AG20443 (cell line): ENCODE data around the gene MYH16.
"Not testable (repeated sequence)": the region's sequence is repeated elsewhere in the genome, so short reads cannot be mapped to it uniquely, and the experiment has no call there.

ENCODE experiments used
- DNase-seq: peaks from one replicate; pipeline ENCODE4 v3.0.0; 2012; ENCODE audit warnings: low spot score, mixed read lengths

The MYH16 gene

GRCh38 chr7:99258501-99258900 lies 14.1 kb upstream of the MYH16 start:
- no peak for DNase-seq

DNA sequence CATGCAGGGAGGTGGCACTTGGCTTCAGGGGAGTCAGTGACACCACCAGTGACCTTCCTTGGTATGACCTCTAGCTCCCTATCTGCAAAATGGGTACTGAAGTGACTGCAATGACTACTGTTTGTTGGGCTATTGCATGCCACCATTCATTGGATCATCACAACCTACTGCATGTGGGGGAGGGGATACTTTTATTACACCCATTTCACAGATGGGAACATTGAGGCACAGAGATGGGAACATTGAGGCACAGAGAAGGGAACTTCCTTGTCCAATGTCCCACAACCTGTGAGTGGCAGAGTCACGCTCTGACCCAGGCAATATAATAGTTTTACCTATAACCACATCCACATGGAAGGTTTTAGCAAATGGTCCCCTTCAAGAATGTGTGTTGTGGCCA lies 12.2 kb upstream of the MYH16 start:
- no peak for DNase-seq

DNA sequence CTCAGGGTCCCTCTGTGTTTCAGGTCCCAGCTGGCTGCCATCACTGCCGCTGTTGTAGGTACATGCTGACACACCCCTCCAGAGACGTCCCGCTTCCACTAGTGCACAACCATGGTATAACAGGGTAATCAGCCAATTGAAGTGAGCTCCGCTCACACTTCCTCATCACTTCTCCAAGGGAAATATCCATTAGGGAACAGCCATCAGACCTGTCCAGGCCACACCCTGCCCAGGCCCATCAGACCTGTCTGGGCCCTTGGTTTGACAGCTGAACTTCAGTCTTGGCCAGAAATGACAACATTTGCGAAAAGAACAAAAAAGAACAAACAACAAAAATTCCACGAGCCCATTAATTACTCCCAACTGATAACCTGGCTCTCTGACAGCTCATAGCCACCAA lies 11.0 kb upstream of the MYH16 start:
- DNase-seq, result no peak

DNA sequence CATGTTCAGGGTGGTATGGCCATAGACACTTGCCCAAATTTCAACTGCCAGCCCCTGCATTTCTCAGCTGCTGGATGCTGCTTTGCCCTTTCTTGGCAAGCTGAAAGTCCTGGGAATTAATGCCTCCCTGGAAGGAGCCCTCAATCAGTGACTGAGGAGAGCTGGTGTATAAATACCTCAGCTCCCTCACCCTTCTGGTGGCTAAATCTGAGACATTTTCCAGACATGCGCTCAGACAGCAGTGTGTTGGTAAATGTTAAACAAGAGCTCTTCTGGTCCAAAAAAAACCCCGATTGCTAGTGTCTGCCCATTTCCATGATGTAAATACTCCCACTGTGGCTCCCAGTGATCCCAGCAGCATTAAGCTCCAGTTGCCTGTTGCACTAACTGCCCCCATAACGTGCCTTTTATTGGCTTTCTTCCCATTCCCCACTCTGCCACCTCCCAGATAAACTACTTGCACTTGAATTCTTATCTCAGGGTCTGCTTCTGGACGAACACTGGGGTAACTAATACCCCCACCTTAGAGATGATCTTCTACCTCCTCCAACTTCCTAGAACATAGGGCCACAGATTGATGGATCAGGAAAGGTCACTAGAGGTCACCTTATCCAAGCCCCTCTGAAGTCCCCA lies 6.7 kb upstream of the MYH16 start:
- no peak for DNase-seq

- DNase-seq, result peak; percentile 96
Observed at GRCh38 chr7:99267481-99267840, 5.2 kb upstream of the MYH16 start.

GRCh38 chr7:99267841-99268576 lies 4.6 kb upstream of the MYH16 start:
- peak; percentile 25 for DNase-seq

DNA sequence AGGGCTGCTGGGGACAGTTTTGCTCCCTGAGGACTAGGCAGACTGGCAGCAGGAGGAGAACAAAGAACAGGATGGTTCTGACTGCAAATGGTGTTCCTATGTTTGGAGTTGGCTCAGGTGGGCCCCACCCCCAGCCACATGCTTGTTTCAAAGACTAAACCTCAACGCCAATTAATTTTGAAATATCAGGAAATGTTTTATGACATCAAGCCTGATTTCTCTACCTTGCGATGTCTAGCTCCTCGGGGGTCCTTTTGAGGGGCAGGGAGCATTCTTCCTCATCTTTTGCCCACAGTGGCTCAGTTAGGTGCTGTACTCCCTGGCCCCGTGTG lies 4.1 kb upstream of the MYH16 start:
- no peak for DNase-seq

- DNase-seq, result no peak
Observed at GRCh38 chr7:99270702-99271101, 1.9 kb upstream of the MYH16 start.

DNA sequence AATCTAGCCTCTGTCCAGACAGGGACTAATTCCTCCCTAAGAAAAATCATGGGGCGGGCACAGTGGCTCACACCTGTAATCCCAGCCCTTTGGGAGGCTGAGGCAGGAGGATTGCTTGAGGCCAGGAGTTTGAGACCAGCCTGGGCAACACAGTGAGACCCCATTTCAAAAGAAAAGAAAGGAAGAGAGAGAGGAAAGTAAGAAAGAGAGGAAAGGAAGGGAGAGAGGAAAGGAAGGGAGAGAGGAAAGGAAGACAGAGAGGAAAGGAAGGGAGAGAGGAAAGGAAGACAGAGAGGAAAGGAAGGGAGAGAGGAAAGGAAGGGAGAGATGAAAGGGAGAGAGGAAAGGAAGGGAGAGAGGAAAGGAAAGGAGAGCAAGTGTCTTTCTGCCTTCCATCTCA lies 922 bp downstream of the MYH16 start:
- DNase-seq, result not testable (repeated sequence)

- DNase-seq, result not testable (repeated sequence)
Observed at GRCh38 chr7:99274908-99275307, 2.3 kb downstream of the MYH16 start.

- DNase-seq, result no peak
Observed at GRCh38 chr7:99275496-99275895, 2.9 kb downstream of the MYH16 start.

- no peak for DNase-seq
Observed at GRCh38 chr7:99278180-99278579, 5.5 kb downstream of the MYH16 start.

GRCh38 chr7:99284165-99284564 lies 11.5 kb downstream of the MYH16 start:
- not testable (repeated sequence) for DNase-seq

DNA sequence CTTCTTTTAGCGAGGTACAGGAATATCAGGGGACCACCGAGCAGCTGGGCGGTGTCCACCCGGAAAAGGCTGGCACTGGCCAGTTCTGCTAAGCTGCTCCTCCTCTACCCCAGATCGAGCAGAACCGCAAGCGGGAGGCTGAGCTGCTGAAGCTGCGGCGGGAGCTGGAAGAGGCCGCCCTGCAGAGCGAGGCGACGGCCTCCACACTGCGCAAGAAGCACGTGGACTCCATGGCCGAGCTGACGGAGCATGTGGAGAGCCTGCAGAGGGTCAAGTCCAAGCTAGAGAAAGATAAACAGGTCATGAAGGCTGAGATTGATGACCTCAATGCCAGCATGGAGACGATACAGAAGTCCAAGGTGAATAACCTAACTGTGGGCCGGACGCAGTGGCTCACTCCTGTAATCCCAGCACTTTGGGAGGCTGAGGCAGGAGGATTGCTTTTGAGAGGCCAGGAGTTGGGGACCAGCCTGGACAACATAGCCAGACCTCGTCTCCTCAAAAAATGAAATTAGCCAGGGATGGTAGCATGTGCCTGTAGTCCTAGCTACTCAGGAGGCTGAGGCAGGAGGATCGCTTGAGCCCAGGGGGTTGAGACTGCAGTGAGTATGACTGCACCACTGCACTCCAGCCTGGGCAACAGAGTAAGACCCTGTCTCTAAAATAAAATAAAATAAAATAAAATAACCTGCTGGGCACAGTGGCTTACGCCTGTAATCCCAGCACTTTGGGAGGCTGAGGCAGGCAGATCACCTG lies 15.3 kb downstream of the MYH16 start:
- no peak for DNase-seq

- no peak for DNase-seq
Observed at GRCh38 chr7:99289185-99289584, 16.5 kb downstream of the MYH16 start.

GRCh38 chr7:99290148-99290547 lies 17.5 kb downstream of the MYH16 start:
- DNase-seq, result not testable (repeated sequence)

- no peak for DNase-seq
Observed at GRCh38 chr7:99290980-99291607, 18.5 kb downstream of the MYH16 start.

DNA sequence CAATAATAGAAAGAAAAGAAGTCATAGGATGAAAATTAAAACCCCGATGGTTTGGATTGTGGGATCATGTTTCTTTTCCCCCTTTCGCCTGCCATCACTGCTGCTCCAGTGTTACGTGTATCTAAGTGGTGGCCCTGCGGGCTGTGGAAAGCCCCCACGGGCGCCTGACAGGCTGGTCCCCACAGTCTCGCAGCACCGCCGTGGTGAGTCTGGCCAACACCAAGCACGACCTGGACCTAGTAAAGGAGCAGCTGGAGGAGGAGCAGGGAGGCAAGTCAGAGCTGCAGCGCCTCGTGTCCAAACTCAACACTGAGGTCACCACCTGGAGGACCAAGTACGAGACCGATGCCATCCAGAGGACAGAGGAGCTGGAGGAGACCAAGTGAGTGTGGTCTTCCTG lies 19.5 kb downstream of the MYH16 start:
- DNase-seq, result no peak

DNA sequence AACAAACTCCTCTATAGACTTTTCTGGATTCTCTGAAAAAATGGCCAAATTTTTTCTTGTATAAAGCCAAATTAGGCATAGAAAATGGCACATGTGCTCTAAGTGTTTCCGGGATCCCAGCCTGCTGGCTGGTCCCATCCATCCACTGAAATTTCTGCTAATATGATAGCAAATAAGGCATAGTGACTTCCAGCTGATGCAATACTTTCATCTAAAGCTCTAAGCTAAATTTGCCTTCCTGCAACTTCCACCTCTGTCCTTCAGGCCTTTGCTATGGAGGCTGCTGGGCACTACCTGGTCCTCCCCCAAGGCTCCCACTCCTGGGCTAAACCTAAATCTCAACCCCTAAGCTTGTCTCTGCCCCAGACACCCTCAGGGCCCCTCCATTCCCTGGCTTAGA lies 20.5 kb downstream of the MYH16 start:
- DNase-seq, result no peak

- DNase-seq, result no peak
Observed at GRCh38 chr7:99293650-99294049, 21.0 kb downstream of the MYH16 start.

GRCh38 chr7:99296471-99296870 lies 23.8 kb downstream of the MYH16 start:
- DNase-seq, result no peak

DNA sequence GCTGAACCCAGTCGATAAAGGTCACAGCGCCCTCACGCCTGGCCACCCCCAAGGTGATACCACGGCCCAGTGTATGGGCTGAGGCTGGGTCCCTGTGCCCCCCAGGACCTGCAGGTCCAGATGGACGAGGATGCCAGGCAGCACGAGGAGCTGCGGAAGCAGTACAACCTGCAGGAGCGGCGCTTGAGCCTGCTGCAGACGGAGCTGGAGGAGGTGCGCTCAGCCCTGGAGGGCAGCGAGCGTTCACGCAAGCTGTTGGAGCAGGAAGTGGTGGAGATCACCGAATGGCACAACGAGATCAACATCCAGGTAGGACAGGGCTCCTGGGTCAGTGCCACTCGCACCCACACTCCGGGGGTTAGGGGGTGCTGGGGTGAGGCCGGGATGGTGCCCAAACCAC lies 28.9 kb downstream of the MYH16 start:
- no peak for DNase-seq
